SK-N-SH (cell line): ENCODE data around the gene GPLD1. TPM values are rescaled to one million over a fixed set of nuclear protein-coding genes. Genes with fewer than 3 reads are reported as not detected.

Source experiments
- CTCF ChIA-PET: fragments of 300-600, 350-600 bp; formaldehyde crosslinking; extraction: SDS; loops from one replicate; lab custom pipeline; 2021; lab: Yijun Ruan, JAX
- POLR2A ChIA-PET: fragments of 350-600 bp; sonication (Branson Sonifier 250); formaldehyde crosslinking; extraction: SDS; loops from one replicate; lab custom pipeline; 2020; ENCODE audit warnings: antibody characterized with exemption, inconsistent platforms; lab: Yijun Ruan, JAX
- DNase-seq: peaks from one replicate; pipeline ENCODE4 v3.0.0; 2012
- H2AFZ ChIP-seq: fragments of 200-600 bp; sonication (generic); 2 replicates; pipeline ENCODE4 v1.8.1; 2016; ENCODE audit warnings: antibody characterized with exemption, mild to moderate bottlenecking, low read depth
- H3F3A ChIP-seq: fragments of 200-600 bp; sonication (generic); replicated peaks from 2 replicates; pipeline ENCODE3; 2016; ENCODE audit warnings: antibody characterized with exemption, mild to moderate bottlenecking; ENCODE audit not compliant: insufficient read depth
- H3K27ac ChIP-seq, 2 experiments: fragments of 200-500 bp in 1 of 2; fragments of 200-600 bp in 1 of 2; sonication (Bioruptor generic) in 1 of 2; sonication (generic), shearing (Covaris generic) in 1 of 2; 2 replicates each; pipeline versions ENCODE4 v1.5.1 to v1.6.1; 2014 to 2016; ENCODE audit warnings: low read depth in 2 of 2, inconsistent platforms in 1 of 2, low read length in 1 of 2, mild to moderate bottlenecking in 1 of 2, mixed read lengths in 1 of 2
- H3K27me3 ChIP-seq: fragments of 200-600 bp; sonication (generic), shearing (Covaris generic); 2 replicates; pipeline ENCODE4 v1.6.1; 2016; ENCODE audit warnings: mixed run types; ENCODE audit not compliant: insufficient read depth
- H3K36me3 ChIP-seq, 2 experiments: fragments of 200-500 bp in 1 of 2; fragments of 200-600 bp in 1 of 2; sonication (Bioruptor generic) in 1 of 2; sonication (generic) in 1 of 2; replicated peaks in 1 of 2; 2 replicates each; pipeline versions ENCODE3 to v1.5.1; 2014 to 2016; ENCODE audit warnings: low read length in 1 of 2, mild to moderate bottlenecking in 1 of 2; ENCODE audit not compliant: insufficient read depth in 2 of 2, control insufficient read depth in 1 of 2
- H3K4me1 ChIP-seq, 2 experiments: fragments of 200-500 bp in 1 of 2; fragments of 200-600 bp in 1 of 2; sonication (Bioruptor generic) in 1 of 2; sonication (generic), shearing (Covaris generic) in 1 of 2; 2 replicates each; pipeline versions ENCODE4 v1.5.1 to v1.6.1; 2014 to 2016; ENCODE audit warnings: low read depth in 1 of 2, low read length in 1 of 2, mixed run types in 1 of 2; ENCODE audit not compliant: insufficient read depth in 2 of 2, control insufficient read depth in 1 of 2
- H3K4me2 ChIP-seq: fragments of 200-600 bp; sonication (generic), shearing (Covaris generic); 2 replicates; pipeline ENCODE4 v1.6.1; 2017; ENCODE audit warnings: mixed run types
- H3K4me3 ChIP-seq, 2 experiments: fragments of 200-500 bp in 1 of 2; fragments of 200-600 bp in 1 of 2; sonication (Bioruptor generic) in 1 of 2; sonication (generic), shearing (Covaris generic) in 1 of 2; 2 replicates each; pipeline versions ENCODE4 v1.5.1 to v1.8.1; 2014 to 2016; ENCODE audit warnings: low read depth in 2 of 2, inconsistent platforms in 1 of 2, low read length in 1 of 2, mild to moderate bottlenecking in 1 of 2, mixed read lengths in 1 of 2, moderate library complexity in 1 of 2
- H3K79me2 ChIP-seq: fragments of 200-600 bp; sonication (generic); 2 replicates; pipeline ENCODE4 v1.8.1; 2017; ENCODE audit warnings: mild to moderate bottlenecking; ENCODE audit not compliant: insufficient read depth
- H3K9ac ChIP-seq: fragments of 200-600 bp; sonication (generic); 2 replicates; pipeline ENCODE4 v1.6.1; 2017; ENCODE audit warnings: mixed run types
- H3K9me2 ChIP-seq: fragments of 200-600 bp; sonication (generic); 2 replicates; pipeline ENCODE4 v1.6.1; 2017; ENCODE audit warnings: mixed run types
- H3K9me3 ChIP-seq: fragments of 200-600 bp; sonication (generic); 2 replicates; pipeline ENCODE4 v1.6.1; 2017; ENCODE audit warnings: mixed run types, mild to moderate bottlenecking, moderate library complexity
- H4K20me1 ChIP-seq: fragments of 200-600 bp; sonication (generic); 2 replicates; pipeline ENCODE4 v1.6.1; 2017; ENCODE audit warnings: mild to moderate bottlenecking, mixed run types; ENCODE audit not compliant: insufficient read depth
- CHD2 ChIP-seq: fragments of 150-350 bp; IDR thresholded peaks from 2 replicates; pipeline ENCODE4 v1.6.1; 2018; ENCODE audit warnings: low read length; ENCODE audit not compliant: partially characterized antibody
- ELF1 ChIP-seq: IDR thresholded peaks from 2 replicates; pipeline ENCODE4 v1.4.0; 2012
- EP300 ChIP-seq, 2 experiments: IDR thresholded peaks; 2 replicates each; pipeline versions ENCODE4 v1.4.0 to v1.6.1; 2012; ENCODE audit warnings: borderline replicate concordance in 1 of 2, low read depth in 1 of 2, low read length in 1 of 2
- FOSL2 ChIP-seq: IDR thresholded peaks from 2 replicates; pipeline ENCODE4 v1.4.0; 2012; ENCODE audit warnings: low read depth, mild to moderate bottlenecking, moderate library complexity, borderline replicate concordance
- FOXJ3 ChIP-seq: sonication (generic); formaldehyde crosslinking; IDR thresholded peaks from 2 replicates; pipeline ENCODE4 v1.5.1; 2020; ENCODE audit warnings: mild to moderate bottlenecking, missing genetic modification reagents
- GABPA ChIP-seq: IDR thresholded peaks from 2 replicates; pipeline ENCODE4 v1.4.0; 2012; ENCODE audit warnings: low read depth, mild to moderate bottlenecking
- GATA2 ChIP-seq: sonication (generic); formaldehyde crosslinking; IDR thresholded peaks from 2 replicates; pipeline ENCODE4 v1.5.0; 2020; ENCODE audit warnings: mild to moderate bottlenecking, missing genetic modification reagents
- MXI1 ChIP-seq: IDR thresholded peaks from 2 replicates; pipeline ENCODE4 v1.6.1; 2012; ENCODE audit warnings: mild to moderate bottlenecking, low read depth, low read length, improper control_type of control experiment
- NFIC ChIP-seq: IDR thresholded peaks from 2 replicates; pipeline ENCODE4 v1.4.0; 2012; ENCODE audit warnings: borderline replicate concordance
- NRF1 ChIP-seq: IDR thresholded peaks from 2 replicates; pipeline ENCODE4 v1.6.1; 2012; ENCODE audit warnings: low read depth, mild to moderate bottlenecking, low read length
- RAD21 ChIP-seq: IDR thresholded peaks from 2 replicates; pipeline ENCODE4 v1.6.1; 2012; ENCODE audit warnings: mild to moderate bottlenecking, low read length
- RCOR1 ChIP-seq: fragments of 150-350 bp; IDR thresholded peaks from 2 replicates; pipeline ENCODE4 v1.6.1; 2017; ENCODE audit warnings: antibody characterized with exemption, low read length
- RFX5 ChIP-seq: IDR thresholded peaks from 2 replicates; pipeline ENCODE4 v1.6.1; 2012; ENCODE audit warnings: mild to moderate bottlenecking, improper control_type of control experiment, low read length
- RXRA ChIP-seq: IDR thresholded peaks from 2 replicates; pipeline ENCODE4 v1.4.0; 2012; ENCODE audit warnings: low read depth, mild to moderate bottlenecking, borderline replicate concordance
- SIN3A ChIP-seq: IDR thresholded peaks from 2 replicates; pipeline ENCODE4 v1.6.1; 2012; ENCODE audit warnings: low read depth, mild to moderate bottlenecking, low read length, moderate library complexity, borderline replicate concordance
- SMC3 ChIP-seq: IDR thresholded peaks from 2 replicates; pipeline ENCODE4 v1.6.1; 2012; ENCODE audit warnings: low read depth, low read length, improper control_type of control experiment
- TAF1 ChIP-seq: IDR thresholded peaks from 2 replicates; pipeline ENCODE4 v1.6.1; 2012; ENCODE audit warnings: low read depth, mild to moderate bottlenecking, low read length, moderate library complexity, borderline replicate concordance
- TCF12 ChIP-seq: IDR thresholded peaks from 2 replicates; pipeline ENCODE4 v1.4.0; 2012
- YY1 ChIP-seq: IDR thresholded peaks from 2 replicates; pipeline ENCODE4 v1.4.0; 2012; ENCODE audit warnings: low read depth, mild to moderate bottlenecking
- WGBS: methylation state at CpG from one replicate; pipeline ENCODE4 v1.1.6; 2017; ENCODE audit warnings: low lambda C conversion rate; 5-methylcytosine and 5-hydroxymethylcytosine counted together
- polyA plus RNA-seq, 3 experiments: library from polyadenylated mRNA; depleted of rRNA; stranded (reverse); fragments of >200 nt; gene quantifications; 2 replicates each; pipeline ENCODE4 v1.2.3, GENCODE V29; 2012
- TF ChIP-seq, protein P1 (sequence below): fragments of 200-600 bp; sonication (generic); IDR thresholded peaks from 2 replicates; pipeline ENCODE4 v1.6.1; 2017; ENCODE audit warnings: antibody characterized with exemption, mild to moderate bottlenecking, moderate library complexity
- TF ChIP-seq, protein P2 (sequence below): fragments of 150-350 bp; IDR thresholded peaks from 2 replicates; pipeline ENCODE4 v1.6.1; 2016; ENCODE audit warnings: mild to moderate bottlenecking, low read depth, low read length
- TF ChIP-seq, protein P3 (sequence below): IDR thresholded peaks from 2 replicates; pipeline ENCODE4 v1.4.0; 2012; ENCODE audit warnings: low read depth, borderline replicate concordance
- TF ChIP-seq, protein P4 (sequence below): IDR thresholded peaks from 2 replicates; pipeline ENCODE4 v1.4.0; 2012; ENCODE audit warnings: low read depth, borderline replicate concordance
- TF ChIP-seq, protein P5 (sequence below): IDR thresholded peaks from 2 replicates; pipeline ENCODE4; 2012
- TF ChIP-seq, protein P6 (sequence below): IDR thresholded peaks from 2 replicates; pipeline ENCODE4 v1.4.0; 2012; ENCODE audit warnings: low read depth

The GPLD1 gene
- polyA plus RNA-seq, 1 of the 3 experiments (the other 2 are of a cell fraction): 0.94 TPM

DNA sequence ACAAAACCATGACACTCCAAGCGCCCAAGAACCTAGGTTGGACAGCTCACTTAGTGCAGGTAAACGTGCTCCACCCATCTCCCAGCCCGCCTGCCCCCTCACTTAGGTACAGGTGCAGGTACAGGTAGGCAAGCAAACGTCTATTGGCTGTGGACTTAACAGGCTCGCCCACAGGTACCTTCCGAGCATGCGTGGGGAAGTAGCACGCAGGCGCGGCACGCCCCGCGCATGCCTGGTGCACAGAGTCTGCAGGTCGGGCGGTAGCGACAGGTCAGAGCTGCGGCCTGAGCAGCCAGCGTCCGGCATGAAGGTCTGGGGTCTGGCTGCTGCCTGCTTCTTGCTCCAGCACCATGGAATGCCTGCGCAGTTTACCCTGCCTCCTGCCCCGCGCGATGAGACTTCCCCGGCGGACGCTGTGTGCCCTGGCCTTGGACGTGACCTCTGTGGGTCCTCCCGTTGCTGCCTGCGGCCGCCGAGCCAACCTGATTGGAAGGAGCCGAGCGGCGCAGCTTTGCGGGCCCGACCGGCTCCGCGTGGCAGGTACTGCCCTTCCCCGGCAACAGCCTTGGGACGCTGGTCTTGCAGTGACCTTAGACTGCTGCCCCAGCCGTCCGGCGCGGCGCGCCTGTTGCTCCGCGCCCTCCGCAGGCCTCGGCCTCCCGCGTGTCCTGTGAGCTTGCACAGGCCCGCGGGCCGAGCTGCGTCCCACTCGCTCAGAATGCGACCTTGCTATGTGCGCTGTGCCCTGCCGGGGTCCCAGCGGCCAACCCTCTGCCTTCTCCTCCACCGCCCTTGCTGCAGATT, 86.5 kb downstream of the GPLD1 start, which contains the start of gene MRS2:
Gene MRS2 (plus strand): TSS at position 240 of the 804 bp plus-strand sequence. CDS start 111 bp downstream, at position 351.
- Histone ChIP-seq H3K9ac (peak within 1 kb of the TSS; percentile 64), H3K27me3 (no peaks in the 10 kb centered on the region), H2AFZ (peak within 1 kb of the TSS; percentile 100), H4K20me1 (no peaks in the 10 kb centered on the region), H3K9me2 (no peaks in the 10 kb centered on the region), H3K4me2 (peak within 1 kb of the TSS; percentile 83), H3K79me2 (peaks cover 46% of the 10 kb centered on the region), H3K36me3 (peaks cover 18 to 20% of the 10 kb centered on the region in 2 experiments), H3K9me3 (no peaks in the 10 kb centered on the region), H3K27ac (peak within 1 kb of the TSS; percentile 12 to 81; a peak in 3 of 4 replicates), H3F3A (no peaks in the 10 kb centered on the region), H3K4me3 (peak within 1 kb of the TSS; percentile 76 to 98), H3K4me1 (peaks cover 4 to 14% of the 10 kb centered on the region in 2 experiments; a peak in 2 of 4 replicates)
- peak; percentile 90 for DNase-seq
- ChIA-PET CTCF (interaction anchor here (0.8 to 2.3 kb wide), 5 partner anchors 11 to 120 kb away, joined by 3 to 11 read pairs (median 3); no protein-coding TSS in a partner anchor), POLR2A (interaction anchor here (0.6 to 0.7 kb wide), 2 partner anchors 119 to 122 kb away, joined by 3 to 4 read pairs; no protein-coding TSS in a partner anchor)
- WGBS: under 1% methylated on average over 20 of the region's 63 CpGs
- TF ChIP-seq TCF12 (no peak), NFIC (no peak), GABPA (no peak), GATA2 (CRISPR knock-in tag) (no peak), ELF1 (no peak), NRF1 (peak; percentile 97), FOSL2 (no peak), CHD2 (peak; percentile 10), RFX5 (no peak), MXI1 (0 out of 2 replicates have a peak, but pooled peaks have one; percentile 63), YY1 (0 out of 2 replicates have a peak, but pooled peaks have one; percentile 45), SIN3A (no peak), FOXJ3 (CRISPR knock-in tag) (no peak), EP300 (IDR thresholded peaks at IDR 0.05; ENCODE audit: borderline replicate concordance in 1 of 2, low read depth in 1 of 2, low read length in 1 of 2) (no peak), RXRA (no peak), TAF1 (peak; percentile 67), SMC3 (no peak), RAD21 (no peak), RCOR1 (no peak)
- TF ChIP-seq, protein P1, sequence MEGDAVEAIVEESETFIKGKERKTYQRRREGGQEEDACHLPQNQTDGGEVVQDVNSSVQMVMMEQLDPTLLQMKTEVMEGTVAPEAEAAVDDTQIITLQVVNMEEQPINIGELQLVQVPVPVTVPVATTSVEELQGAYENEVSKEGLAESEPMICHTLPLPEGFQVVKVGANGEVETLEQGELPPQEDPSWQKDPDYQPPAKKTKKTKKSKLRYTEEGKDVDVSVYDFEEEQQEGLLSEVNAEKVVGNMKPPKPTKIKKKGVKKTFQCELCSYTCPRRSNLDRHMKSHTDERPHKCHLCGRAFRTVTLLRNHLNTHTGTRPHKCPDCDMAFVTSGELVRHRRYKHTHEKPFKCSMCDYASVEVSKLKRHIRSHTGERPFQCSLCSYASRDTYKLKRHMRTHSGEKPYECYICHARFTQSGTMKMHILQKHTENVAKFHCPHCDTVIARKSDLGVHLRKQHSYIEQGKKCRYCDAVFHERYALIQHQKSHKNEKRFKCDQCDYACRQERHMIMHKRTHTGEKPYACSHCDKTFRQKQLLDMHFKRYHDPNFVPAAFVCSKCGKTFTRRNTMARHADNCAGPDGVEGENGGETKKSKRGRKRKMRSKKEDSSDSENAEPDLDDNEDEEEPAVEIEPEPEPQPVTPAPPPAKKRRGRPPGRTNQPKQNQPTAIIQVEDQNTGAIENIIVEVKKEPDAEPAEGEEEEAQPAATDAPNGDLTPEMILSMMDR: no peak
- TF ChIP-seq, protein P2, sequence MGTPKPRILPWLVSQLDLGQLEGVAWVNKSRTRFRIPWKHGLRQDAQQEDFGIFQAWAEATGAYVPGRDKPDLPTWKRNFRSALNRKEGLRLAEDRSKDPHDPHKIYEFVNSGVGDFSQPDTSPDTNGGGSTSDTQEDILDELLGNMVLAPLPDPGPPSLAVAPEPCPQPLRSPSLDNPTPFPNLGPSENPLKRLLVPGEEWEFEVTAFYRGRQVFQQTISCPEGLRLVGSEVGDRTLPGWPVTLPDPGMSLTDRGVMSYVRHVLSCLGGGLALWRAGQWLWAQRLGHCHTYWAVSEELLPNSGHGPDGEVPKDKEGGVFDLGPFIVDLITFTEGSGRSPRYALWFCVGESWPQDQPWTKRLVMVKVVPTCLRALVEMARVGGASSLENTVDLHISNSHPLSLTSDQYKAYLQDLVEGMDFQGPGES: no peak
- TF ChIP-seq, protein P3, sequence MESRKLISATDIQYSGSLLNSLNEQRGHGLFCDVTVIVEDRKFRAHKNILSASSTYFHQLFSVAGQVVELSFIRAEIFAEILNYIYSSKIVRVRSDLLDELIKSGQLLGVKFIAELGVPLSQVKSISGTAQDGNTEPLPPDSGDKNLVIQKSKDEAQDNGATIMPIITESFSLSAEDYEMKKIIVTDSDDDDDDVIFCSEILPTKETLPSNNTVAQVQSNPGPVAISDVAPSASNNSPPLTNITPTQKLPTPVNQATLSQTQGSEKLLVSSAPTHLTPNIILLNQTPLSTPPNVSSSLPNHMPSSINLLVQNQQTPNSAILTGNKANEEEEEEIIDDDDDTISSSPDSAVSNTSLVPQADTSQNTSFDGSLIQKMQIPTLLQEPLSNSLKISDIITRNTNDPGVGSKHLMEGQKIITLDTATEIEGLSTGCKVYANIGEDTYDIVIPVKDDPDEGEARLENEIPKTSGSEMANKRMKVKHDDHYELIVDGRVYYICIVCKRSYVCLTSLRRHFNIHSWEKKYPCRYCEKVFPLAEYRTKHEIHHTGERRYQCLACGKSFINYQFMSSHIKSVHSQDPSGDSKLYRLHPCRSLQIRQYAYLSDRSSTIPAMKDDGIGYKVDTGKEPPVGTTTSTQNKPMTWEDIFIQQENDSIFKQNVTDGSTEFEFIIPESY: no peak
- TF ChIP-seq, protein P4, sequence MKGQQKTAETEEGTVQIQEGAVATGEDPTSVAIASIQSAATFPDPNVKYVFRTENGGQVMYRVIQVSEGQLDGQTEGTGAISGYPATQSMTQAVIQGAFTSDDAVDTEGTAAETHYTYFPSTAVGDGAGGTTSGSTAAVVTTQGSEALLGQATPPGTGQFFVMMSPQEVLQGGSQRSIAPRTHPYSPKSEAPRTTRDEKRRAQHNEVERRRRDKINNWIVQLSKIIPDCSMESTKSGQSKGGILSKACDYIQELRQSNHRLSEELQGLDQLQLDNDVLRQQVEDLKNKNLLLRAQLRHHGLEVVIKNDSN: no peak
- TF ChIP-seq, protein P5, sequence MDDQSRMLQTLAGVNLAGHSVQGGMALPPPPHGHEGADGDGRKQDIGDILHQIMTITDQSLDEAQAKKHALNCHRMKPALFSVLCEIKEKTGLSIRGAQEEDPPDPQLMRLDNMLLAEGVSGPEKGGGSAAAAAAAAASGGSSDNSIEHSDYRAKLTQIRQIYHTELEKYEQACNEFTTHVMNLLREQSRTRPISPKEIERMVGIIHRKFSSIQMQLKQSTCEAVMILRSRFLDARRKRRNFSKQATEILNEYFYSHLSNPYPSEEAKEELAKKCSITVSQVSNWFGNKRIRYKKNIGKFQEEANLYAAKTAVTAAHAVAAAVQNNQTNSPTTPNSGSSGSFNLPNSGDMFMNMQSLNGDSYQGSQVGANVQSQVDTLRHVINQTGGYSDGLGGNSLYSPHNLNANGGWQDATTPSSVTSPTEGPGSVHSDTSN: no peak
- TF ChIP-seq, protein P6, sequence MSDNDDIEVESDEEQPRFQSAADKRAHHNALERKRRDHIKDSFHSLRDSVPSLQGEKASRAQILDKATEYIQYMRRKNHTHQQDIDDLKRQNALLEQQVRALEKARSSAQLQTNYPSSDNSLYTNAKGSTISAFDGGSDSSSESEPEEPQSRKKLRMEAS: no peak; the same call in 1 of the 2 replicates
